Stimulated activated CD4-positive, alpha-beta T cell treated with anti-CD3 and anti-CD28 coated beads, Interleukin-15, amount 100 ng/mL, for 24 hours (primary cell): Measurements from ENCODE around the gene PPIE.
A peak's percentile ranks its signal among the peaks of the same experiment; 100 is the strongest.
"Not testable (repeated sequence)": the region's sequence is repeated elsewhere in the genome, so short reads cannot be mapped to it uniquely, and the experiment has no call there.

Experiments
- DNase-seq: peaks from one replicate; pipeline ENCODE4 v3.0.0-alpha.2; 2020

The PPIE gene

DNA sequence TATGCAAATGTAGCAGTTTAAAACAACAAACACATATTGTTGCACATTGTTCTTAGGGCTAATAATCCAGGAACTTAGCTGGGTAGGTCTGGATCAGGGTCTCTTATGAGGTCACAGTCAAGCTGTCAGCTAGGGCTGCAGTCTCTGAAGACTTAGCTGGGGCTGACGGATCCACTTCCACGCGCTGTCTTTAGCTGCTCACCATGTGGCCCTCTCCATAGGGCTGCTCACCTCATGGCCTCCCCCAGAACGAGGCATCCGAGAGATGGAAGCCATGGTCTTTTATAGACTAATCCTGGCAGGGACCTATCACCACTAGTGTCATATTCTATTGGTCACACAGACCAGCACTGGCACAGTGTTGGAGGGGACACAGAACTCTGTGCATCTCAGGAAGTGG lies 41.1 kb downstream of the PPIE start:
- DNase-seq, result no peak

DNA sequence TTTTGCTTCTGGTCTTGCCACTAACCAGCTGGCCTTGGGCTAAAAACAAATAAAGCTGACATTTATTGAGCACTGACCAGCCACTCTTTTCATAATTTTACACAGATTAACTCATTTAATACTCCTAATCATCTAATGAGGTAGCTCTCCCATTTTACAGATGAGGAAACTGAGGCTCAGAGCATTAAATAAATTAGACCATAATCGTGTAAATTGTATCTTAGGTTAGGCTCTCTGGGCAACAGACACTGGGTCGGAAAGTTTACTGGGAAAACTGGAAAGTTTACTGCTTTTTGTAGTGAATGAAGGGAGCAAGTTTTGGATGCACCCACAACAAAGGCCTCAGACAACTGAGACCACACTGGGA lies 42.6 kb downstream of the PPIE start:
- no peak for DNase-seq

DNA sequence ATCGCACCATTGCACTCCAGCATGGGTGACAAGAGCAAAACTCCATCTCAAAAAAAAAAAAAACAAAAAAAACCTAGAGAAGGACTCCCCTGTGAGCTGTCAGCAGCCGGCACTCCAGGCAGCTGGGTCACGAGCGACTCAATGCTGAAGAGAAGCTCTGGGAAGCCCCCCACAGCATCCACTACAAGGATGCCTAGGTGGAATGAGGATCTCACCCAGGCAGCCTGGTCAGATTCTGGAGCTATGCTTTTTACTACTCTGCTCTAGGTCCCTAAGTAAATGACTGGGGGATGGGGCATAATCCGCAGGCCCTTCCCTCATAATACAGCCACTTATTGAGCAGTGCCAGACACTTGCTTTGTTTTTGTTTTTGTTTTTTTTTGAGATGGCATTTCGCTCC lies 43.4 kb downstream of the PPIE start:
- no peak for DNase-seq

DNA sequence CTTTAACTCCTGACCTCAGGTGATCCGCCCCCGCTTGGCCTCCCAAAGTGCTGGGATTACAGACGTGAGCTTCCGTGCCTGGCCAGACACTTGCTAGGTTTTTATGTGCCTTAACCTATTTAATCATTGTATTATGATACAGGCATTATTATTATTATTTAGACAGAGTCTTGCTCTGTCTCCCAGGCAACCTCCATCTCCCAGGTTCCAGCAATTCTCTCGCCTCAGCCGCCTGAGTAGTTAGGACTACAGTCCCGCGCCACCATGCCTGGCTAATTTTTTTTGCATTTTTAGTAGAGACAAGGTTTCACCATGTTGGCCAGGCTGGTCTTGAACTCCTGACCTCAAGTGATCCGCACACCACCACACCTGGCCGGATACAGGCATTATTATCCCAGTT lies 44.0 kb downstream of the PPIE start:
- DNase-seq, result not testable (repeated sequence)

DNA sequence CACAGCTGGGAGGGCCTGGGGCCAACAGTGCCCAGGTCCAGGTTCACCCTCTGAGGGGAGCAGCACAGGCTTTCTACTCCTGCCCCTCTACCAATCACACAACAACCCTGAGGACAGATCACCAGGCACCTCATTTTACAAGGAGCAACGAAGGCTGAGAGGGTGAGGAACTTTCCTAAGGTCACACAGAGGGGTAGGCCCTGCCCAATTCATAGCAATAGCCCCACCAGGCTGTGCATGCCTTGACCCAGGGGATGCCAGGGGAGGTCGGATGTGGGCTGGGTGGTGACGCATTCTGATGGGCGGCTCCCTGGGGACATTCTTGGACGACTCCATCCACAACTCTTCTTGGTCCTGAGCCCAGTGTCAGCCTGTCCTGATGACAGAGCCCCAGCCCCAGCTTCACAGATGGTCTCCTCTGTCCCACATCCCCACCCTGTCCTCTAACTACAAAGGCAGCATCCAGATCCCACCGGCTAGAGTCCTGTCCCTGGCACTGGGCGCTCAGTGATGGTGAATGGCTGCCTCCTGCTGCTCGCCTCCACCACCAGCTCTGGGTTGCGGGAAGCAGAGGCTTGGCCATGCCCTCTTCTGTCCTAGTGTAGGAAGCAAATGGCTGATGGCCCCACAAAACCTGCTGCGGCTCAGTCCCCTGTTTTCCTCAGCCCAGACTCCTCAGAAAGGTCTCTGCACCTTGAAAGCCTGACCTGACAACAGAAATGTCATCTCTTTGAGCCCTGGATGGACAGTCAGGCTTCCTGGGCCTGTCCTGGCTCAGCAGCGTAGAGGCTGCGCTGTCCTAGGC lies 47.8 kb downstream of the PPIE start:
- not testable (repeated sequence) for DNase-seq

DNA sequence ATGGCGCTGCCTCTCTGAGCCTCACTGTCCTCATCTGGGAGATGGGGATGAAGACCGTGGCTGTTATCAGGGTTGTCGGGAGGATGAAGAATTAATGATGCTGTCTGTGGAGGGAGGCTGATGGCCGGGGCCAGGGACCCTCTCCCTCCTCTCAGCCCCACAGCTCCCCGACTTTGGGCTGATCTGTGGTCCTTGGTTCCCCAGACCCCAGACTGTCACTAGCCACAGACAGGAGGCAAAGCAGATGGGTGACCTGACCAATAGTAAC lies 48.4 kb downstream of the PPIE start:
- not testable (repeated sequence) for DNase-seq

DNA sequence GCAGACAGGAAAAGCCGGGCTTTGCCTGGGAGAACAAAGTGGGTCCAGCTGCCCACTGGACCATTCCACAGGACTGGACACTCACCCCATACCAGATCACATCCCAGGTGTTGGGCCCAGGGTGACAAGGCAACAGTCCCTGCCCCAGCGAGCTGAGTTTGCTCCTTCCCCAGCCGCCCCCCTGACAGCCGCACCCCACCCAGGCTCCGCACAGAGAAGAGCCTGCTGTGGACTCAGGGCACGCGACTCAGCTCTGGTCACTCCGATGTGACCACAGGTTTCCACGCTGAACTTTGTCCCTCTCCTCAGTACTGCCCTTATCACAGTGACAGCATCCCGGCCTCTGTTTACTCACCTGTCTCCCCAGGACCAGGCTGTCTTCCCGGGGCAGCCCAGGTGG lies 48.8 kb downstream of the PPIE start:
- DNase-seq, result no peak

DNA sequence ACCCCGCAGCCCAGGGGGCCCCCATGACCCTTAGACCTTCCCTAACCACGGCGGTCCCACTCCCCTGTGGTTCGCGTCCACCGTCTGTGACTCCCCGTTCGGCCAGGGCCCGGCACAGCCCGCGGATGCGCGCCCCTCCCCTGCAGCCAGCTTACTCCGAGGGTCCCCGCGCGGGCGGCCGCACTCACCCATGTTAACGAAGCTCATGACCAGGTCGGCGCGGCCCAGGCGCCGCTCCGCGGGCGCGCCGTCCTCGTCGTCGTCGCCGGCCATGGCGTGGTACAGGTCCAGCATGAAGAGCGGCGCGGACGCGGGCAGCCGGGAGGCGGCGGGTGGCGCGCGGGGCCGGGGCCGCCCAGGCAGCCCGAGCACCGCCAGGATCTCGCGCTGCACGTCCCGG lies 49.3 kb downstream of the PPIE start:
- DNase-seq, result not testable (repeated sequence)

DNA sequence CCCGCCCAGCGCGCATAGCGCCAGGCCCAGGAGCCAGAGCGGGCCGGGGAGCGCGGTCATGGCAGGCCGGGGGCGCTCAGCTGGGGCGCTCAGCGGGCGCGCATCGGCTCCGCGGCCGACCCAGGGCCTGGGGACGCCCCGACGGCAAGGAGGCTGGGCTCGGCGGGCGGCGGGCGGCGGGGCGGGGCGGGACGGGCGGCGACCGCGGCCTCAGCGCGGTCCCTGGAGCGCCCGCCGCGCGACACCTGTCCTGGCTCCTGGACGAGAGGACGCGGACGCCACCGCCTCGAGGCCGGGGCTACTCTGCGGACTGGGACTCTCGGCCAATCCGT lies 49.7 kb downstream of the PPIE start:
- no peak for DNase-seq

DNA sequence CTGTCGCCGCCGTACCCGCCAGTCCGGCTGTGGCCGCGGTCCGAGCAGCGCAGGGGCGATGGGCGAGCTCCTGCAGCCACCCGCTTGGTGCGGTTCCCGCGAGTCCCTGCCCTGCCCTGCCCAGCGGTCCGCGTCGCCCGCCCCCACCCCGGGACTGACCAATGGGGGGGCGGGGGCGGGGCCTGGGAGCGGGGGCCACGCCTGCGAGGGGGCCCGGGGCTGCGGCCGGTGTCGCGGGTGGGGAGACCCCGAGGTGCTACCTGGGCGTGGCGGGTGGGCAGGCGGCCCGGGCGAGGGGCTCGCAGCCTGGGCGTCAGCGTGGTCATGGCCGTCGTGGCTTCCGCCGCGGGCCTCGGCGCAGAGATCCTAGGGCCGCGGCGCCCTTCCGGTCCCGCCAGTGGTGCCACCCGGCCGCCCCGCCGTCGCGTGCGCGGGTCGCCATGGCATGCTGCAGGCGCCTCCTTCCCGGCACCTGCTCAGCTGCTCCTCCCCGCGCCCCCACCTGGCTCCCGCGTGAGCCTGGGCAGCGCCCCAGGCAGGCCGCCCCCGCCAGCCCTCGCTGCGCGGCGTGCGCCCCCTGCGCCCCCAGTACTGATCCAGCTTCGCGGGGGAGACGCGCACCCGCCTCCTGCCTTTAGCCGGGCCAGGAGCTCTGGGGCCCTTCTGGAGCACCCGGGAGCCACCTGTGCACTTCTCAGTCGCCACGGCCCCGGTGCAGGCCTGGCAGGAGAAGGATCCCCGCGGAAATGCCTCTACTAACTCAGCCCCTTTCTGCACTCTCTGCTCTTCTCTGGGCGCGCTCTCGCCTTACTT lies 50.3 kb downstream of the PPIE start, which contains the start of gene BMP8B:
TSS of gene BMP8B (minus strand) at position 108 of the 813 bp plus-strand sequence. CDS start 380 bp downstream, outside the sequence.
- DNase-seq, result peak; percentile 62

DNA sequence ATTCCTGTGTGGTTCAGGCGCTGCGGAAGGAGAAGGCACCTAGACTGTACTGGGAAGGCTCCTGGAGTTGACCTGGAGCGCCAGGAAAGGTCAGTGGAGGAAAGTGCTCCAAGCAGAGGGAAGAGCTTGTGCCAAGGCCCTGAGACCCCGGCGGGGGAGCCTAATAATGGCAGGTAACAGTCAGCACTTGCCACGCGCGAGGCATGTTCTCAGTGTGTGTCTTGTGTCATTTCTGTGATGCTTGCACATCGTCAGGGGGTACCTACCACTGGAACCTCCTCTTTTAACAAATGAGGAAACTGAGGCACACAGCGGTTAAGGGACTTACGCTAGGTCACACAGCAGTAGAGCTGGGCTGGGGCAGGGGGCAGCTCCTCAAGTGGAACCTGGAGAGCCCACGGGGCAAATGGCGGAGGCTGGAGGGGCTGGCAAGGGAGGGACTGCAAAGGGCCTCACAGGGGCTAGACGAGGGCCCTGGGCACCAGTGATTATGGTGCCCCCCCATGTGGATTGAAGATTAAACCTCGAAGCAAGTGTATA lies 51.0 kb downstream of the PPIE start:
- DNase-seq, result no peak

DNA sequence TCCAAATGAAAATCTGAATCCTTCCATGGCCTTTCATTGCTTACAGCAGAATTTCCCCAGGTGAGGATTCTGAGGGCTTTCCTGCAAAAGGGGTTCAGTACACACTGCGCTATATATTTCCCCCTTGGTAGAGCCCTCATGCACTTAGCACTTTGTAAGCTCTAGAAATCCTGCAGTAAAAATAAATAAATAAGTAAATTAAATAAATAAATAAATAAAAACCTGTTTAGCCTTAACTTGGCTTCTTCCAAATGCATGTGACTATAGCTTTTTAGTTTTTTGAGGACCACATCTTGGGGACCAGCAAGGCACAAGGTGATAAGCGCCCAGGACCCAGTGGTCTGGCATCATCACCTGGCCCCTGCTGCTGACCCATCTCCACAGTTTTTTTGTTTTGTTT lies 53.2 kb downstream of the PPIE start:
- DNase-seq, result no peak

DNA sequence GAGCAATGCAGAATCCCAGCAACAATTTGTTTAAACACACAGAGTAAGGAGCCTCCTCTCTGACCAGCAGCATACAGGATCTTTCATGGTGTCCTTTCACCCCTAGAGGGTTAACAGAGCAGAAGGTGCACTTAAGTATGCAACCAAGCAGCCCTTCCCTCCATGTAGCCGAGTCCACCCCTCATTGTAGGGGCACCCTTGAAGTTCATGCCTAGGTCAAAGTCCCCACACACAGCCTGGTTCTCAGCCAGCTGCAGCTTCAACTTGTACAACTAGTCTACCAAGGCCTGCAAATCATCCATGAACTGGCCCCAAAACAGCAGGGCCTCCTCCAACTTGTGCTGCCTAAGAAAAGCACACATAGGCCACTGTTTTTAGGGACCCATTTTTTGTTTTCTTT lies 57.0 kb downstream of the PPIE start:
- no peak for DNase-seq

DNA sequence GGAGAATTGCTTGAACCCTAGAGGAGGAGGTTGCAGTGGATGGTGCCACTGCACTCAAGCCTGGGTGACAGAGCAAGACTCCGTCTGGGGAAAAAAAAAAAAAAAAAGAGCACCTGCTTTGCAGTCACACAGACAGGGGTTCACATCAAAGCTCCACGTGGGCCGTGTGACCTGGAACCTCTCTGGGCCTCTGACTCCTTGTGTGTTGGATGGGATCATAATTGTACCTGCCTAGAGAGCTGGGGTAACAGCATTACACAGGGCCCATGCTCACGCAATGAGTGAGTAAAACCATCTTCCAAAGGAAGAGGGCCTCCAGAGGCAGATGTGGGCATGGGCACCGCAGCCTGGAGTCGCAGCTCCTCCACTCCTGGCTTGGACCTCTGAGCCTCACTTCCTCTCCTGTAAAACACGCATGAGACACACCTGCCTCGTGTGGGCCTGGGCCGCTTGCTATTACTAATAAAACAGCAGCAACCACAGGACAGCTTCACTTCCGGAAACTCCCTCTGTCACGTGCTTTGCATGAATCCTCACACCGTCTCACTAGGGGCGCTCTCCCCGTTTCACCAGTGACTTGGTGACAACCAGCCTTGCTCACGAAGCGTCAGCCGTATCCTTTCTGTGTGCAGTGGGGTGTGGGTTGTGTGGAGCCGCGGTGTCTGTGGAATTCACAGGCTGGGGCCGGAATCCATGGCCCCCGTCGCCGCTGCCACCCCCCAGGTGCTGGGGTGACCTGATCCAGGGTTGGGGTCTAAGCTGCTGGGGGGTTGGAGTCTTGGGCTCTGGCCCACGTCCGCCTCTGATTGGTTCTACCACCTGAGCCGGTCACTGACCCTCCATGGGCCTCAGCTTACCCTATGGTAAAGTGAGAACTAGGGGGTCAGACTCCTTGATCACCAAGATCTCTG lies 60.4 kb downstream of the PPIE start:
- DNase-seq, result peak; percentile 92

DNA sequence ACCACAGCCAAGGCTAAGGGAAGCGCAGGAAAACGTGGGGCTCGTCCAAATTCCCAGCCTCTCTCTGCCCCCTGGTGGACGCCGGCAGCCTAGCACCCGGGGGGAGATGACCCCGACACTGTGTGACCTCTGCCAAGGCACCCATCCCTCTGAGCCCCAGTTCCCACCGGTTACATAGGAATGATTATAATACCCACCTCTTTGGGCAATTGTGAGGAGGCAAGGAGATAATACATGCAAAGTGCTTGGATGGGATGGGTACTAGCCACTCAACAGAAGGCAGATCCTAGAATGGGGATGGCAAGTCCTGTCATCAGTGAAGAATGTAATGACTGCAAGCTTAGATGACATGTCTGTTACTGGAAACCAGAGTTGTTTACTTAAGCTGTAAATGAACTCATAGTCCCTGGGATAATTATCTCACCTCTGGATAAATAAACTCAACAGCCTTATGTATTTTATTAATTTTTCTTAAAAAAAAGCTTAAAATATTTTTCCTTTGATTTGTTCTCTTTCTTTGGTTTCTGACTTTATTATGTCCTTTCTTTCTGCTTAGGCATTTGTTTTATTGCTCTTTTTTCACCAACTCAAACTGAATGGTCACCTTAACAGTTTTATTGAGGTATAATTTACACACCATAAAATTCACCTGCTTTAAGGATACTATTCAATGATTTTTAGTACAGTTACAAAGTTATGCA lies 61.2 kb downstream of the PPIE start:
- DNase-seq, result peak; percentile 80

DNA sequence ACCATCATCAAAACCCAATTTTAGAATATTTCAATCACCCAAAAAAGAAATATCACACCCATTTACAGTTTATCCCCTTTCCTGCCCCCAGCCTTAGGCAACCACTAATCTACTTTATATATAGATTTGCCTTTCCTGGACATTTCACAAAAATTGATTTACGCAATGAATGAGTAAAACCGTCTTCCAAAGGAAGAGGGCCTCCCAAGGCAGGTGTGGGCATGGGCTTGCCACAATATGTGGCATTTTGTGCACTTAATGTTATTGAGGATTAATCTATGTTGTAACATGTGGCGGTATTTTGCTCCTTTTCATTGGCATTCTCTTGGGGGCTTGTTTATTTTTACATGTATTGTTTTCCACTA lies 61.8 kb downstream of the PPIE start:
- no peak for DNase-seq

DNA sequence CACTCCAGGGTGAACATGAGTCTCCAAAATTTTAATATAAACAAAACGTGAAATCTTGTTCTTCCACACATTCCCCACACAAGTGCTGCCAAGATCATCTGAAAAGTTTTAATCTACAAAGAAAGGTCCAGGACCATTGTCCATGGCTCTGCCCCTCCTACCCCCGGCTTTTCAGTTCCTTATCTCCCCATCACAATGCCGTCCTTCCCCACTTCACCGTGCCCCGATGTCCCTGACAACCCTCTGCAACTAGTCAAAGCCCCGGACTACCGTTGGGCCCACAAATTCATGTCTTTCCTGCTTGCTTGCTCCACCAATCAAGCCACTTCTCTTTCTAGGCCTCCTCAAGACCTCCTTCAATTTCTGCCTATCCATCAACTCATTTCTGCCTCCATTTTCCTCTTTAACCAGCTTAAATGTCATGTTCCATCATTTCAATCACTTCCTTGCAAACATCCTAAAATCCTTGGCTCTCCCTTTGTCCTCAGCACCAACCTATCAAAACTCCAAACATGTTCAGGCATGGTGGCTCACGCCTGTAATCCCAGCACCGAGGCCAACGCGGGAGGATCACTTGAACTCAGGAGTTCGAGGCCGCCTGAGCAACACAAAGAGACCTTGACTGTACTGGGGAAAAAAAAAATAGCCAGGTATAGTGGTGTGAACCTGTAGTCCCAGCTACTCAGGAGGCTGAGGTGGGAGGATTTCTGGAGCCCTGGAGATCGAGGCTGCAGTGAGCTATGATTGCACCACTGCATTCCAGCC lies 64.0 kb downstream of the PPIE start:
- no peak for DNase-seq

DNA sequence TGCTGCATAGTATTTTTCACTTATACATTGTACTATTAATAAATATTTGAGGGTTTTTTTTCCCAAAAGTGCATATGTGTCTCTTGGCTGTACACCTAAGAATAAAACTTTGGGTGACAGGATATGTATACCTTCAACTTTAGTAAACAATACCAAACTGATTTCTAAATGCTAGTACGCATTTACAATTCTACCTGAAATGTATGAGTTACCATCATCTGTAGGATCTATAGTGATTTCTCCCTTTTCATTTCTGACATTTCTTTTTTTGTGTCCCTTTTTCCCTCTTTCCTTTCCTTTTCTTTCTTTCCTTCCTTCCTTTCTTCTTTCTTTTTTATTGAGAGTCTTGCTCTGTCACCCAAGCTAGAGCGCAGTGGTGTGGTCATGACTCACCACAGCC lies 66.7 kb downstream of the PPIE start:
- no peak for DNase-seq

DNA sequence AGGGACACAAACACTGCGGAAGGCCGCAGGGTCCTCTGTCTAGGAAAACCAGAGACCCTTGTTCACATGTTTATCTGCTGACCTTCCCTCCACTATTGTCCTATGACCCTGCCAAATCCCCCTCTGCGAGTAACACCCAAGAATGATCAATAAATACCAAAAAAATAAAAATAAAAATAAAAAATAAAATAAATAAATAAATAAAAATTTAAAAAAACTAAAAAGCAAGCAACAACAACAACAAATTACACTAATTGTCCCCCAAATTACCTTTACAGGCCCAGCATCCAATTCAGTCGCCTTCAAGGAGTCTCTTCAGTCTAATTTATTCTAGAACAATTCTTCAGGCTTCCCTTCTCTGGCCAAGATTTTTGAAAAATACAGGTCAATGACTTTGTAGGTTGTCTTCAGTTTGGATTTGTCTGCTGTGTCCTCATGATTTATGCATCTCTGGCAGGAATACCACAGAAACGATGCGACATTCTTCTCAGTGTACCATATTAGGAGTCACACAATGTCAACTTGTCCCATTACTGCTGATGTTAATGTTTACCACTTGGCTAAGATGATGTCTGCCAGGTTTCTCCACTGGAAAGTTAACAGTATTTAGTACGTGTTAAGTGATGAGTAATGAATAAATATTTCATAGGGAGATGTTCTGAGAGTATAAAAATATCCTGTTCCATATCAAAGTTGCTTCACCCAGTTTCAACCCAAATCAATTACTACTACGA lies 70.3 kb downstream of the PPIE start:
- DNase-seq, result no peak

DNA sequence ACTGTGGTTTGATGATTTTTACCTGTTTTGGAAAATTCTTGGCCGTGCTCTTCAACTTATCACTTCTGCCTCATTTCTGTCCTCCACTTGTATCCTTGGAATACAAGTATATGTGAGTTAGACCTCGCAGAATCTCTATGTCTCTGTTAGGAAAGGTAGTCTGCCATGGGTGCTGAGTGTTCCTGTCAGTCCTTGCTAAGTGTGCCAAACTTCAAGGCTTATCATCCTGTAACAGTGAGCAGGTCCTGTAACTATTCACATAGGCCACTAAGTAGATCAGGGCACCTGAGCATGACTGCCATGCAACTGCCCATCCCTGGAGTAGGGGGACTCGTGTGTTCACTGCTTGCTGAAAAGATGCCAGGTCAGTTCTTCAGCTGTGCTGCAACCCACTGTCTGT lies 74.2 kb downstream of the PPIE start:
- DNase-seq, result no peak
